ENCODE results near the gene TRAM2.

Gene TRAM2

GRCh38 chr6:52505726-52506409, 71.0 kb downstream of the TRAM2 start:
- DNase-seq = no peak

DNA sequence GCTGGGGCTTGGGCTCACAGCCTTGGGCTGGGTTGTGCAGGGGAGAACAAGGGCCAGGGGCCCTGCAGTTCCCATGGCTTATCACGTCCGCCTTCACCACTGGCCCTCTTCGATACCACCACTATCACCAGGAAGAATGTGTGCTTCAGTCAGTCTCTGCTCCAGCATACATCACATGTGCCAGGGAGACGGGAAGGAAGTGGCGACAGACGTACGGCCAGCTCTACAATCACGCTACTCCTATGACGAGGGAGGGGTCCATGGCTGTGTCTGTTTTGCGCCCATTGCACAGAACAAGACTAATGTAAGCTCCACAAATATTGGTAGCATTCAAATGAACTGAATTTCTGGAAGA, 72.1 kb downstream of the TRAM2 start:
- DNase-seq = no peak

- no peak for DNase-seq
Observed at GRCh38 chr6:52503851-52504781, 72.7 kb downstream of the TRAM2 start.

- DNase-seq = no peak
Observed at GRCh38 chr6:52503323-52503747, 73.5 kb downstream of the TRAM2 start.

DNA sequence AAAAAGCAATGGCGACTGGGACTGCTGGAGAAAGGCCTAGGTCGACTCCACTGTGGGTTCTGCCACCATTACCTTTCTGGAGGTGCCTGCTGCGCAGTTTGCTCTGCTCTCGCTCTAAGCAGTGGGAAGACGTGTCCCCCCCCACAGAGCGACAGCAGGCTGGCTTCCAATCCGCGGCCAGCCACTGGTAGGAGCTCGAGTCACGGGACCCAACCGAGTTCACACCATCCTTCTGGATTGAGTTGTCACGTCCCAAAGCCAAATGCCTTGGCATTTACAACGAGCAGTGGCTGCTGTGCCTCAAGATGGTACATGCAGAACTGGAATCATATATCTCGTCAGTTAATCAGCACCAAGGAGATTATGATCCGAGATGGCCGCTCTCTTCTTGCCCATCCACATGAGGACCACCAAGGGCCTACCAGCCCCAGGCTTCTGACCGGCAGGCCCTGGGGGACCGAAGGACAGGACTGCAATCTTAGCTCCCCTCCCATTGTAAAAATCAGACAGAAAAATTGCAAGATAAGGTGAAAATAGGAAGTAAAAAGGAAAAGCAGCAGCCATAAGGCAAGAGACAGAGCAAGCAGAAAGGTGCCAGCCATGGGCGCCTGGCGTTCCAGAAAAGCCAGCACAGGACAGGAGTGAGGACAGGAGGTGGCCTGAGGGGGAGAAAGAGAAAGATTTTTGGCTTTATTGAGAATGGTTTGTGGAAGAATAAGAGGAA, 74.4 kb downstream of the TRAM2 start:
- no peak for DNase-seq

DNA sequence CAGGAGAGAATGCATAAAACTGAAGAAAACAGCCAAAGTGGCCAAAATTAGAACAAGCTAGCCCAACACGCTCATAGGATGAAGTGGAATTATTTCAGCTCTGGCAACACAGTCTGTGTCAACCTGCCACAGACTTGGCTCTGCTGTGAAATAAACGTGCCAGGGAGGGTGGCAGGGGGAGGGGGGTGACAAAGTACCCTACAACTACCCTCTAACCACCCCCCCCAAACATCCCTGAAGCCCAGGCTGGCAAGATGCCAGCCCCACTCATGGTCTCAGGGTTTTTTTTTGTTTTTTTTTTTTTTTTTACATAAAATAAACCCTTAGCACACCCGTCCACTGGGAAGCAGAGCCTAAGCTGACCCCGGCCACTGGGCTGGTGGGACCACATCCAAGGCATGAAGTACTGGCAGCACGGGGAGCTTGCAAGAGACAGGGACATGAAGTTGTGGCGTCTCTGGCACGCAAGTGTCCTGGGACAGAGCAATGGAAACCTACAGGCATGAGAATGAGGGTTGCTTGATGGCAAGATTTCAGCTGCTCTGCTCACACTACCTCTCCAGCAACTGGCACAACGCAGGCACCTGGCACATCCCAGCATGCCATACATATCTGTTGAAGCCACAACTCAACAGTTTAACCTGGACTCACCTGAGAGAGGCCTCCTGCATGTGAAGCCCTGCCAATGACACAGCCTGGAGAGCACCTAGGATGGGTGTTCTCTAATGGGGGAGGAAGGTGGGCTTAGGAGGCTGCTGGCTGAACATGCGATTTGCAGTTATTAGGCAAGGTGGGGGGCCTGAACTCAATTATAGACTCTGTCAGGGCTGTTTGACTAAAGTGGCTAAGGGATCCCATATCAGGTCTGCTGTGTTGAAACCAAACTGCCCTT, 76.4 kb downstream of the TRAM2 start:
- no peak for DNase-seq

DNA sequence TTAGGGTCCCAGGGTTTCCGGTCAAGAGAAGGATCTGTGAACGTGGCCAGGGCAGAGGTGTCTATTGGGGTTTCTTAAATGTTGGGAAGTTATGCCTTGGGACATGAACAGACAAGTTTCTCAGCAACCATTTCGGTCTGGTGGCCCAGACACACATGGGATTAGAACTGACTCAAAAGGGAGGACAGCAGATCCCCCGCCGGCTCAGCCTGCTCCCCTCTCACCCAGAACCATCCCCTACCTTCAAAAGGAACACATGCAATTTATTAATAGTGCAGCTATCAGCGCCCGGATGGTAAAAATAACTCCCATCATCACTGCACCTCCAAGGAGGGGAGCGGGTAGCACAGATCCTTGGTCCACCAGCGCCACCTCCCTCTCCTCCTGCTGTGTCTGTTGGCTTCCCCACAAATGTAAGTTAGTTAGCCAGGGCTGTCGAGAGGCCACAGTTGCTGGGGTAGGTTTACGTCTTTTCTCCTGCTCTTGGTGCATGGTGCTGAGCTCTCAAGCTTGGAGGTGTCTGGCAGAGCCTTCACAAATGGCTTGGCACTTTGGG, 77.1 kb downstream of the TRAM2 start:
- no peak for DNase-seq

GRCh38 chr6:52499026-52499425, 77.8 kb downstream of the TRAM2 start:
- no peak for DNase-seq

GRCh38 chr6:52498538-52499017, 78.3 kb downstream of the TRAM2 start:
- no peak for DNase-seq

GRCh38 chr6:52497652-52498408, 79.0 kb downstream of the TRAM2 start:
- no peak for DNase-seq

DNA sequence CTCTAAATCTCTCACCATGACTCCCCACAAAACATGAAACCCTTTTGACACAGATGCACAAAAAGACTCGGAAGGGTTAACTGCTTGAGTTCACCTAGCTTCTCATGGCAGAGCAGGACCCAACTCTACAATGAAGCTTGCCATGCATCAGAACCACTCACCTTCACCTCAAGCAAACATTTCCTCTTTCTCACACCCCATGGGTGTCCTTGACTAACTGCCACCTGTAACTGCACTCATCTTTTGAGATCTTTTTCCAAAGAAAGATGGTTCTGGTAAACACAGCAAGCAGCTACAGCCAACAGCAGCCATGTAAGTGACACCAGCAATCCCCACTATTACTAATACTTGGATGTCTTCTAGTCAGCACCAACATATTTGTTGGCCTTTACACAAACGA, 80.2 kb downstream of the TRAM2 start:
- DNase-seq = no peak

DNA sequence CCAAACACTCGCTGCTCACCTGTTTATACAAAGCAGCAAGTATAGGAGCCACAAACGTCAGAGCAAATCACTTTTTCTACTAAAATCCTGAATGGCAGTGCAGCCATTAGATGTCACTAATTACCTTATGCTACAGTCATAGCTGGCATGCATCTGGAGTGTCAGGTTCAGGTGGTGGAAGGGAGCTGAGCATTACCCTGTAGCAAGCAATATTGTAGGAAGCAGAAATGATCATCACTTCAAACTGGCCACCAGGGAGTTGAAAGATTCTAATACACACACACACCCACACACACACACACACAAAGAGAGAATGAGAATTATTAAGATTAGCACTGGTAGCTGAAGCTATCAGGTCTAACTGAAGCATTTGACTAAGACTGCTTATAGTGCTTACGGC, 80.9 kb downstream of the TRAM2 start:
- DNase-seq = no peak

DNA sequence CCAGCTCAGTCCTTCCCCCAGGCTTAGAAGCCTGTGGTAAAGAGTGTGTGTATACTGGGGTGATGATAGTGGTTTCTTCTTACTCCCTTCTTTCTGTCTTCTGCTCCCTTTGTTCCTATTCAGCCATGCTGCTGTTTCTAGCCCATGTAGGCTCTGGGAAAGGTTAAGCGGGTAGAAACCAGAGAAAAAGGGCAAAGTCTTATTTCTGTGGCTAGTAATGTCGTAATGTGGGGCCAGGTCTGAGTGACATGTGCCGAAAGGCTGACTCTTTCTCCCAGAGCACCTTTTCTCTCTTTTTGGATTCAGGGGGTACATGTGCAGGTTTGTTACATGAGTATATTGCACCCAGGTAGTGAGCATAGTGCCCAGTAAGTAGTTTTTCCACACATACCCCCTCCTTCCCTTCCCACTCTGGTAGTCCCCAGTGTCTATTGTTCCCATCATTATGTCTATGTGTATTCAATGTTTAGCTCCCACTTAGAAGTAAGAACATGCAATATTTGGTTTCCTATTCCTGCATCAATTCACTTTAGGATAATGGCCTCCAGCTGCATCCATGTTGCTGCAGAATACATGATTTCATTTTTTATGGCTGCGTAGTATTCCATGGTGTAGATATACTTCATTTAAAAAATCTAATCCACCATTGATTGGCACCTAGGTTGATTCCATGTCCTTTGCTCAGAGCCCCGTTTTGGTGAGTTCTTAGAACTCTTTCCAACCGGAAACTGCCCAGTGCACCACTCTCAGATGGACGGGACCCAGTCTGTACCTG, 82.4 kb downstream of the TRAM2 start:
- no peak for DNase-seq

DNA sequence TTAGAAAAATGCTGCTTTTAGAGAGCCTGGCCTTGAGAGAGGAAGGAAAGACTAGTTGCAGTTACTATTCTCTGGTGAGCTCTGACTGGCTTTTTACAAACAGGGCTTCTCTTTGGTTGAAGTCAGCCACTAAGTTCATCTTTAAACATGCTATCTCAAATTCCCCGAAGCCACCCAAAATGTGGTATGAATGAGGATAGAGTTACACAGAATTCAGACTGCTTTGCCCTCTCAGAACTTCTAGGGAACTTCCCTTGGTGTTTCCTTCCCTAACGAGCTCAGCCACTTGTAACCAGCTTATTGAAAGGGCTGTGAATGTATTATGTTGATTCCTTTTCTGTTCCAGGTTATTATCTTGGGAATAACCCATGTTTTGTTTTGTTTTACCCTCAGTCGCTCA, 83.2 kb downstream of the TRAM2 start:
- no peak for DNase-seq

GRCh38 chr6:52491203-52492069, 85.4 kb downstream of the TRAM2 start:
- DNase-seq = no peak

GRCh38 chr6:52489881-52490280, 87.0 kb downstream of the TRAM2 start:
- DNase-seq = no peak

- DNase-seq = no peak
Observed at GRCh38 chr6:52483671-52484003, 93.2 kb downstream of the TRAM2 start.

GRCh38 chr6:52482903-52483670, 93.8 kb downstream of the TRAM2 start:
- no peak for DNase-seq

DNA sequence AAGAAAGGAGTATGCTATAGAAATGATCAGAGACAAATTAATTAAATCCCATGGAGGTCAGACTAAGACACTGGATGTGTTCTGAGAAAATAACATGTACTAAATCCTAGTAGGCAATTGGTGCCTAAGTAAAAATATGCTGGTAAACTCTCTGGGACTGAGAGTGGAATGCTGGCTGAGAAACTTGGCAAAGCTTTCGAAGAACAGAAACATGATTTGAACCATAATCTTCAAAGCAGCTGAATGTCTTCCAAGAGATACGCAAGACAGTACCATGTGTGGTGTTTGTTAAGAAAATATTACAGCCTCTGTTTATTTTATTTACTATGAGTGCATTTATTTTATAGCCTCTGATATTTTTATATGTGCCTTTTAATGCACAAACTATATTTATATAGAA, 101.6 kb downstream of the TRAM2 start:
- no peak for DNase-seq
